Measurements from ENCODE around the gene MRPL46. TPM values are rescaled to one million over a fixed set of nuclear protein-coding genes. Genes with fewer than 3 reads are reported as not detected.

The MRPL46 gene
- total and polyA plus RNA-seq, 12 donors = 31.7 to 194 (median 45.1) TPM

DNA sequence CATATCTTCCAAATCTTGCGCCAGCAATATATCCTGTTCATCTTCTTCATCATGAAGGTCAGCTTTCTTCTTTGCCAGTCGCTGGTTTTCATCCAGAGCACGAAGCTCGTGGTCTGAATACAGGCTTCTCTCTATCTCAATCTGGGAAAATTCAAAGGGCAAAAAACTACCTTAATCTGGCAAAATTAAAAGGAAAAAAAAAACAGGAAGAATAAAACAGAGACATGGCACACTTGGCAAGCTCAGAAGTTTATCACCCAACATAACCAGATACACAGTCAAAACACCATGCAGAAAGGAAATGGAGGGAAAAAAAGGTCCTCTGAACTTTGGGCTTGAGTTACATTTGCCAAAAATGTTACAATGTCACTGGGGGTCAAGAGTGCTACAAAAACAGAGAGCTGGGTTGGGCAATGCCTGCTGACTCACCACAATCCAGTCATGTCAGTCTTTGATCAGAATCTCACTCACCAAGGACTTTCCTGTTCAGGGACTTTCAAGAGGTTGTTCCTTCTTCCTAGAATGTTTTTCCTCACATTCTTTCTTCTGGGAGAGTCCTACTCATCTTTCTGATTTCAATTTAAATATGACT lies 1.5 kb downstream of the MRPL46 start:
- peak in 1 of 2 donors; percentile 49 for TF ChIP-seq POLR2A (IDR thresholded peaks at IDR 0.05)
- TF ChIP-seq, protein P1, sequence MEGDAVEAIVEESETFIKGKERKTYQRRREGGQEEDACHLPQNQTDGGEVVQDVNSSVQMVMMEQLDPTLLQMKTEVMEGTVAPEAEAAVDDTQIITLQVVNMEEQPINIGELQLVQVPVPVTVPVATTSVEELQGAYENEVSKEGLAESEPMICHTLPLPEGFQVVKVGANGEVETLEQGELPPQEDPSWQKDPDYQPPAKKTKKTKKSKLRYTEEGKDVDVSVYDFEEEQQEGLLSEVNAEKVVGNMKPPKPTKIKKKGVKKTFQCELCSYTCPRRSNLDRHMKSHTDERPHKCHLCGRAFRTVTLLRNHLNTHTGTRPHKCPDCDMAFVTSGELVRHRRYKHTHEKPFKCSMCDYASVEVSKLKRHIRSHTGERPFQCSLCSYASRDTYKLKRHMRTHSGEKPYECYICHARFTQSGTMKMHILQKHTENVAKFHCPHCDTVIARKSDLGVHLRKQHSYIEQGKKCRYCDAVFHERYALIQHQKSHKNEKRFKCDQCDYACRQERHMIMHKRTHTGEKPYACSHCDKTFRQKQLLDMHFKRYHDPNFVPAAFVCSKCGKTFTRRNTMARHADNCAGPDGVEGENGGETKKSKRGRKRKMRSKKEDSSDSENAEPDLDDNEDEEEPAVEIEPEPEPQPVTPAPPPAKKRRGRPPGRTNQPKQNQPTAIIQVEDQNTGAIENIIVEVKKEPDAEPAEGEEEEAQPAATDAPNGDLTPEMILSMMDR (IDR thresholded peaks at IDR 0.05) = no peak
- H3K27me3 ChIP-seq = no peaks in the 10 kb centered on the region
- peak overlapping the region; percentile 10 to 96 (median 92) for H3K27ac ChIP-seq
- no peaks in the 10 kb centered on the region for H3K9me3 ChIP-seq (replicated peaks in 1 of 3)
- 34 to 64% (median 56%) methylated on average over 4 of the region's 4 CpGs for WGBS, 4 donors
- H3K36me3 ChIP-seq (replicated peaks in 1 of 2) = peaks cover 0 to 34% of the 10 kb centered on the region in 2 donors
- intact Hi-C loops (cut with DNase I) = no loop called here
- peaks cover 37 to 59% of the 10 kb centered on the region in 2 donors for H3K4me1 ChIP-seq (replicated peaks in 1 of 2)
- no peak overlapping the region for H3K4me3 ChIP-seq
- peak; percentile 59 to 90 (median 83) for DNase-seq

GRCh38 chr15:88463870-88464532 lies 3.2 kb downstream of the MRPL46 start:
- no peak for TF ChIP-seq POLR2A (IDR thresholded peaks at IDR 0.05)
- TF ChIP-seq, protein P1 (IDR thresholded peaks at IDR 0.05) = no peak
- WGBS, 4 donors = 33 to 50% (median 47%) methylated on average over 2 of the region's 2 CpGs
- DNase-seq = no peak
- intact Hi-C loops (cut with DNase I) = no loop called here
- Histone ChIP-seq H3K27ac (peak overlapping the region in 3 of 5 donors; percentile 21 to 50 (median 41)), H3K9me3 (replicated peaks in 1 of 3) (no peaks in the 10 kb centered on the region), H3K27me3 (no peaks in the 10 kb centered on the region), H3K36me3 (replicated peaks in 1 of 2) (peaks cover 0 to 52% of the 10 kb centered on the region in 2 donors), H3K4me1 (replicated peaks in 1 of 2) (peaks cover 37 to 55% of the 10 kb centered on the region in 2 donors), H3K4me3 (no peak overlapping the region)

GRCh38 chr15:88456733-88457132 lies 10.5 kb downstream of the MRPL46 start:
- WGBS, 4 donors = 94 to 99% (median 98%) methylated on average over 3 of the region's 3 CpGs
- intact Hi-C loops (cut with DNase I) = no loop called here
- Histone ChIP-seq H3K9me3 (replicated peaks in 1 of 3) (no peaks in the 10 kb centered on the region), H3K4me3 (no peak overlapping the region), H3K36me3 (replicated peaks in 1 of 2) (peaks cover 0 to 46% of the 10 kb centered on the region in 2 donors), H3K27me3 (no peaks in the 10 kb centered on the region), H3K4me1 (replicated peaks in 1 of 2) (peaks cover 3 to 13% of the 10 kb centered on the region in 2 donors), H3K27ac (no peak overlapping the region)
- peak in 2 of 7 donors; percentile 1 to 15 for DNase-seq
- TF ChIP-seq, protein P1 (IDR thresholded peaks at IDR 0.05) = no peak
- no peak for TF ChIP-seq POLR2A (IDR thresholded peaks at IDR 0.05)

GRCh38 chr15:88454867-88455810 lies 12.0 kb downstream of the MRPL46 start:
- no peak for TF ChIP-seq POLR2A (IDR thresholded peaks at IDR 0.05)
- TF ChIP-seq, protein P1 (IDR thresholded peaks at IDR 0.05) = peak; percentile 40 to 69 (median 66)
- Histone ChIP-seq H3K27ac (peak overlapping the region in 1 of 5 donors; percentile 36), H3K27me3 (no peaks in the 10 kb centered on the region), H3K9me3 (replicated peaks in 1 of 3) (no peaks in the 10 kb centered on the region), H3K4me3 (no peak overlapping the region), H3K4me1 (replicated peaks in 1 of 2) (peaks cover 3 to 13% of the 10 kb centered on the region in 2 donors), H3K36me3 (replicated peaks in 1 of 2) (peaks cover 0 to 32% of the 10 kb centered on the region in 2 donors)
- peak; percentile 67 to 91 (median 80) for DNase-seq
- intact Hi-C loops (cut with DNase I) = no loop called here
- WGBS, 4 donors = 15 to 36% (median 30%) methylated on average over 6 to 9 of the region's 9 CpGs
